Cardiac muscle cell (in vitro differentiated cells and primary cell): ENCODE measurements around the gene ANKRD33B. TPM values are rescaled to one million over a fixed set of nuclear protein-coding genes. Genes with fewer than 3 reads are reported as not detected.
A peak's percentile ranks its signal among the peaks of the same experiment; 100 is the strongest.

Source experiments
- DNase-seq, 2 donors: peaks; one replicate each; pipeline versions ENCODE4 v3.0.0 to v3.0.0-alpha.2; 2010 to 2017; ENCODE audit warnings: low read depth in 1 of 2, low spot score in 1 of 2
- H3K27ac ChIP-seq: fragments of 200-600 bp; sonication (generic); 2 replicates; pipeline ENCODE4 v1.5.1; 2016
- H3K27me3 ChIP-seq: fragments of 200-600 bp; sonication (generic); 2 replicates; pipeline ENCODE4 v1.6.0; 2016; ENCODE audit warnings: control low read depth
- H3K36me3 ChIP-seq: fragments of 200-600 bp; sonication (generic); 2 replicates; pipeline ENCODE4 v1.5.1; 2016; ENCODE audit warnings: control low read depth
- H3K4me1 ChIP-seq: fragments of 200-600 bp; sonication (generic); 2 replicates; pipeline ENCODE4 v1.8.1; 2017; ENCODE audit warnings: low read depth, mild to moderate bottlenecking, mixed run types
- H3K4me3 ChIP-seq: fragments of 200-600 bp; sonication (generic); 2 replicates; pipeline ENCODE4 v1.5.1; 2016; ENCODE audit warnings: mild to moderate bottlenecking
- H3K9me3 ChIP-seq: fragments of 200-600 bp; sonication (generic); 2 replicates; pipeline ENCODE4 v1.5.1; 2017; ENCODE audit warnings: low read depth, mild to moderate bottlenecking, control low read depth
- polyA plus RNA-seq: library from polyadenylated mRNA; unstranded; fragments of >200 nt; fragmentation: Nextera tagmentation; extraction: Ambion mirVana; gene quantifications from 2 replicates; pipeline ENCODE4 v1.2.1, GENCODE V29; 2016
- total RNA-seq: library from RNA; depleted of rRNA; stranded (reverse); fragments of >200 nt; gene quantifications from 2 replicates; pipeline ENCODE4 v1.2.3, GENCODE V29; 2016
- TF ChIP-seq, protein P1 (sequence below): IDR thresholded peaks from 2 replicates; pipeline ENCODE4 v1.5.1; 2012; ENCODE audit warnings: low read depth, mild to moderate bottlenecking, low read length

Gene ANKRD33B
- total and polyA plus RNA-seq, 2 experiments from 2014 or later = 5.7 to 14.8 TPM

DNA sequence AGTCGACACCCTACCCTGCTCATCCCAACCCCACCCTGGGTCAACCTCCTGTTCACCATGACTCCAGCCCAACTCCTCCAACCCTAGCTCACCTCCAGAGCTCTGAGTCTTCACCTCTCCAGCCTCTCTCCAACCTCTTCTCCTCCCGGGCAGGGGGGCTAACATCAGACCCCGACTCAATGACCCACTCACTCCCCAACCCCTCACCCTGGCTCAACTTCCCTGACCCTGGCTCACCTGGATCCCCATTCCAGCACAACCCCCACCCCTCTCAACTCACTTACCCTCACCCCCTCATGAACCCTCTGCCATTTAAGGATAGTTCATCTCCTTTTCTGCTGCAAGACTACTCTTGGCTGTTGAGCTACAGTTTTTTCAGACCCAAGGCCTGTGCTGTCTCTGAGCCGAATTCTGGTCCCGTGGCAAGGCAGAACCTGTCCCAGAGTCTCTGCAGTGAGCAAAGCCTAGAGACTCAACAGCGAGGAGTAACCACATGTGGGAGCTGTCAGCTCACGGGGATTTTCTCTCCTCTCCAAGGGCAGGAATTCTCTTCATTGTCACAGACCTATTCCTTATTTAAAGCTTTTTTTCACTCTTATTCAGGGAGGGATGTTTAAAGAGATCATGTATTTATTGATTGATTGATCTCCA lies 29.8 kb downstream of the ANKRD33B start:
- TF ChIP-seq, protein P1, sequence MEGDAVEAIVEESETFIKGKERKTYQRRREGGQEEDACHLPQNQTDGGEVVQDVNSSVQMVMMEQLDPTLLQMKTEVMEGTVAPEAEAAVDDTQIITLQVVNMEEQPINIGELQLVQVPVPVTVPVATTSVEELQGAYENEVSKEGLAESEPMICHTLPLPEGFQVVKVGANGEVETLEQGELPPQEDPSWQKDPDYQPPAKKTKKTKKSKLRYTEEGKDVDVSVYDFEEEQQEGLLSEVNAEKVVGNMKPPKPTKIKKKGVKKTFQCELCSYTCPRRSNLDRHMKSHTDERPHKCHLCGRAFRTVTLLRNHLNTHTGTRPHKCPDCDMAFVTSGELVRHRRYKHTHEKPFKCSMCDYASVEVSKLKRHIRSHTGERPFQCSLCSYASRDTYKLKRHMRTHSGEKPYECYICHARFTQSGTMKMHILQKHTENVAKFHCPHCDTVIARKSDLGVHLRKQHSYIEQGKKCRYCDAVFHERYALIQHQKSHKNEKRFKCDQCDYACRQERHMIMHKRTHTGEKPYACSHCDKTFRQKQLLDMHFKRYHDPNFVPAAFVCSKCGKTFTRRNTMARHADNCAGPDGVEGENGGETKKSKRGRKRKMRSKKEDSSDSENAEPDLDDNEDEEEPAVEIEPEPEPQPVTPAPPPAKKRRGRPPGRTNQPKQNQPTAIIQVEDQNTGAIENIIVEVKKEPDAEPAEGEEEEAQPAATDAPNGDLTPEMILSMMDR = no peak
- DNase-seq = no peak
- Histone ChIP-seq H3K27ac (no peak overlapping the region), H3K4me3 (no peak overlapping the region), H3K4me1 (peaks cover 12% of the 10 kb centered on the region), H3K27me3 (no peaks in the 10 kb centered on the region), H3K36me3 (no peaks in the 10 kb centered on the region), H3K9me3 (no peaks in the 10 kb centered on the region)

DNA sequence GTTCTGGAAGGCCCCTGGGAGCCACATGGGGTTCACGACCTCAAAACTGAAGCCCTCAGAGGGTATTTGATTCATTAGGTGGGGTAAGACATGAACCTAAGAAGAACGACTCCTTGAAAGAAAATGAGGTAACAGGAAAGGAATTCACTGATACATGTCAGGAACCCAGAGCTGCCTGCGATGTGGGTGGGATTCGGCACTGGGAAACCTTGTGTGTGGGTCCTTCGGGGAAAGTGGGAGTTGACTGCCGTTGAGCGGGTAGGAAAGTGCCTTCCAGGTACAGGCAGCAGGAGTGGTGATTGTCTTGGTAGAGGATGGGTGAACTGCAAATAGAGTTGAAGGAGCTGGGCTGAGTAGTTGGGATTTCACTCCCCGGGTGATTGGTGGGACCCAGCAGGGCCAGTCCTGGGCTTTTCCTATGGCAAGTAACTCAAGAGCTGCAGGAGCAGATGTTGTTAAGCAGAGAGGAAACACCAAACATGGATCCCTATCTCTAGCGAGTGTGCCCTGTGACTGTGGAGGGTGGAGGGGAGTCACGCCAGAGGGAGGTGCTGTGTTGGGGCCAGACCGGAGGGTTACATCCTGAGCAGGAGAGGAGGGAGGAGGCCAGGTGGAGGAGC lies 30.8 kb downstream of the ANKRD33B start:
- peak in 1 of 2 donors; percentile 47 for DNase-seq
- H3K36me3 ChIP-seq = no peaks in the 10 kb centered on the region
- peaks cover 10% of the 10 kb centered on the region for H3K4me1 ChIP-seq
- no peak overlapping the region for H3K27ac ChIP-seq
- H3K9me3 ChIP-seq = no peaks in the 10 kb centered on the region
- TF ChIP-seq, protein P1 = no peak
- H3K27me3 ChIP-seq = no peaks in the 10 kb centered on the region
- H3K4me3 ChIP-seq = no peak overlapping the region

DNA sequence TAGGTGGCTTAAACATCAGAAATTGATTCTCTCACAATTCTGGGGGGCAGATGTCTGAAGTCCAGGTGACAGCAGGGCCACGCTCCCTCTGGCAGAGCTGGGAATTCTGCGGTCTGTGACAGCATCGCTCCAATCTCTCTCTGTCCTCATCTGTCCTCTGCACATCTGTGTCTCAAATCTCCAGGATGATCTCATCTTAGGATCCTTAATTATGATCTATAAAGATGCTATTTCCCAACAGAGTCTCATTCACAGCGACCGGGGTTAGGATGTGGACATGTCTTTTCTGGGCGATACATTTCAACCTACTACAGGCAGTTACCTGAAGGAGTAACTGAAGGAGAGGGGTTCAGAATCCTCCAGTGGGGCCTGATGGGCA lies 31.4 kb downstream of the ANKRD33B start:
- DNase-seq = no peak
- Histone ChIP-seq H3K27me3 (no peaks in the 10 kb centered on the region), H3K36me3 (no peaks in the 10 kb centered on the region), H3K4me3 (no peak overlapping the region), H3K9me3 (no peaks in the 10 kb centered on the region), H3K4me1 (peaks cover 6% of the 10 kb centered on the region), H3K27ac (no peak overlapping the region)
- TF ChIP-seq, protein P1 = no peak

DNA sequence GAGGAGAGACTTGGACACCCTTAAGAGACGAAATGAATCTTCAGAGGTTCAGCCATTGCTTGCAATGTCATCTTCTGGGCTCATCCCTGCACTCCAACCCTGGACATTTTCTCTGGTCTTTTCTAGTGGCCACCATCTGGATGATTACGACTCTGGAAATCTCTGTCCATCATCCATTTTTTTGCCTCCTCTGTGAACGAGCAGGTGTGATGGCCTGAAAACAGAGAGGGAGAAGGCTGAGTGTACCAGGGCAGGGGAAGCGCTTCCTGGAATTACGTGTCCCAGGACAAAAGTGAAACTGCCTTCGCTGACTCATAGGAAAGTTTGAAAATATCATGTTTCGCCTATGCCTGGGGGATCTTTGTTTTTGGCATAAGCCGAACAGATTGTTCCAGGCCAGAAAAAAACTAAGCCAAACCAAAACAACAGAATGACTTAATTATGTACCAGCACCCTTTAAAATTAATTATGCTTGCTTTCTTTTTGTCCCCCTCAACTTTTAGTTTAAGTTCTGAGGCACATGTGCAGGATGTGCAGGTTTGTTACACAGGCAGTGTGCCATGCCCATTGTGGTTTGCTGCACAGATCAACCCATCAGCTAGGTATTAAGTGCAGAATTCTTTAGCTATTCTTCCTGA lies 31.9 kb downstream of the ANKRD33B start:
- Histone ChIP-seq H3K27ac (no peak overlapping the region), H3K9me3 (no peaks in the 10 kb centered on the region), H3K4me3 (no peak overlapping the region), H3K4me1 (peaks cover 3% of the 10 kb centered on the region), H3K36me3 (no peaks in the 10 kb centered on the region), H3K27me3 (no peaks in the 10 kb centered on the region)
- TF ChIP-seq, protein P1 = no peak
- DNase-seq = peak in 1 of 2 donors; percentile 86

DNA sequence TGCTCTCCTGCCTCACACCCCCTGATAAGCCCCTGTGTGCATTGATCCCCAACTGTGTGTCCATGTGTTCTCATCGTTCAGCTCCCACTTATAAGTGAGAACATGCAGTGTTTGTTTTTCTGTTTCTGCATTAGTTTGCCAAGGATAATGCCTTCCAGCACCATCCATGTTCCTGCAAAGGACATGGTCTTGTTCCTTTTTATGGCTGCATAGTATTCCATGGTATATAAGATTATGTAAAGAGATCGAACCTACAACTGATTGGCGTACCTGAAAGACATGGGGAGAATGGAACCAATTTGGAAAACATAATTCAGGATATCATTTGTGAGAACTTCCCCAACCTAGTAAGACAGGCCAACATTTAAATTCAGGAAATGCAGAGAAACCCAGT lies 32.4 kb downstream of the ANKRD33B start:
- H3K27ac ChIP-seq = no peak overlapping the region
- H3K27me3 ChIP-seq = no peaks in the 10 kb centered on the region
- TF ChIP-seq, protein P1 = no peak
- no peak overlapping the region for H3K4me3 ChIP-seq
- no peaks in the 10 kb centered on the region for H3K36me3 ChIP-seq
- peaks cover 4% of the 10 kb centered on the region for H3K4me1 ChIP-seq
- no peak for DNase-seq
- no peaks in the 10 kb centered on the region for H3K9me3 ChIP-seq
